Cardiac septum (tissue), 1 donor: ENCODE measurements around the gene SLC25A18. TPM values are rescaled to one million over a fixed set of nuclear protein-coding genes. Genes with fewer than 3 reads are reported as not detected.

Experiments used
- DNase-seq: peaks from one replicate; pipeline ENCODE4 v3.0.0-alpha.2; 2020; ENCODE audit warnings: low spot score
- intact Hi-C: fragments of 100-400 bp; cut with DNase I; formaldehyde crosslinking; loops from one replicate; pipeline ENCODE4 v1.14.0; 2022
- total RNA-seq: library from RNA; stranded (reverse); fragmentation: NEBNext Ultra II Directional; extraction: Animal tissue kit (Norgen Biotek cat#: 25700); gene quantifications from one replicate; pipeline ENCODE4 v1.2.1, GENCODE V29; 2021
- donor health status: DM: no; HTN: no; CAD: no.

Gene SLC25A18
- total RNA-seq, 1 donor from 2014 or later, result 0.11 TPM

DNA sequence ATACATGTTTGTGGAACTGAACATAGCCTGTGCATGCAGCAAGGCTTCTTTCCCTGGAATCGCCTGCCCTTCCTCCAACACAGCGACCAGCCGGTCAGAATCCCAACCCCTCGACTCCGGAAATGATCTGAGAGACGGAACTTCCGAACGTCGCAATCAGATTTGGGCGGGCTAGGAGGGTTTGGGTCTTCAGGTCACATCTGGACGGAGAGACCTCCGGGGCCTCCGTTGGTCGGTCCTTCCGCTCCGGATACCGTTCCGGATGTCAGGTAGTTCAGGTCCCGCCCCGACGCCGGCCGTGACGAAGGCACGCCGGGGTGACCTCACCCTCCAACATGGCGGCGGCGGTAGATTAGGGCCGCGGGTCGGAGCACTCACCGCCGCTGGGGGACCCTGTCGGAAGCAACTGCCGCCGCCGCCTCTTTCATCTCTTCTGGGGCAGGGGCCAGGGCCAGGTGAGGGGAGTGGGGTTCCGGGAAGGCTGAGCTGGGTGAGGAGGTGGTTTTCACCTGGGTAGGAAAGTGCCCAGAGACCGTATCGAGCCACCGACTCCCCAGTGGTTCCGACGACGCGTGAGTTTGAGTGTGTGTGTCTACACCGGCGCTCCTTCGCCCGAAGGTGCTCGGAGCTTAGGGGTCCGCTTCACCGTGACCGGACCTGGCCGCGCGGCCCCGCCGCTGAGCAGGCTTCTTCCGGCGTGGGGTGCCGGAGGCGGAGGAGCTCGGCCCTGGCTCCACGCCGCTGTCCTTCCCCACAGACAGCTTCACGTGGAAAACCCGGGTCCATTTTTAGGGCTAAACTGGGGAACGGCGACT is 75.3 kb downstream of the SLC25A18 start, which contains the start of gene BCL2L13:
TSS of gene BCL2L13 (plus strand) at position 326 of the 815 bp plus-strand sequence. CDS start 16,955 bp downstream, outside the sequence.
- intact Hi-C loops, result loop anchor here (1.0 to 2.0 kb wide), 2 partner anchors 10 to 76 kb away; partner anchors contain the start of genes ATP6V1E1 and SLC25A18
- DNase-seq, result peak; percentile 97

DNA sequence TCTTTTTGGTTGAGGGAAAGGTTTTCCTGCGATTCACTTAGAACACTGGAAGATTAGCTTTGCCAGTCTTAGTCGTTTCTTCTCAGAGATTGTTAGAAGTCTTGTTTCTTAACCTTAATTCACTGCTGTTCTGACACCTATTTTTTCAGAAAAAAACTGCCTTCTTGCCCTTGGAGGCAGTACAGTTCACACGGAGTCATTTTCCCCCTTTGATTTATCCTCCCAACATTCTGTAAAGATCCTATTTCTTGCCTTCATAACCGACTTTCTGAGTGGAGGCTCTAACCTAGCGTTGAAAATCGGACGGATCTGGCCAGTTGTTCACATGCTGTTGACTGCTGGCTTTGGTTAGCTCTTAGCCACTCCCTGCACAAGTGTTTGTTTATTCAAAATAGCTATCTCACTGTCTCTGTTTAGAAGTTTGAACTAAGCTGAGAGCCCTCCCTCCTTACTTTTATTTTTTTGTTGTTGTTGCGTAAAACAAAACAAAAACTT is 76.0 kb downstream of the SLC25A18 start:
- intact Hi-C loops, result loop anchor here (2.0 kb wide), 1 partner anchor 76 kb away; the partner anchor contains the start of gene SLC25A18
- DNase-seq, result no peak

Other genes with a start within 250 kb of the SLC25A18 start
- gene CECR2, start 194.0 kb upstream of the SLC25A18 start, total RNA-seq, result 4.9 TPM
- 174 TPM for gene ATP6V1E1, start 65.3 kb downstream of the SLC25A18 start, total RNA-seq
- 69.9 TPM for gene BCL2L13, start 75.3 kb downstream of the SLC25A18 start, total RNA-seq
- gene BID, start 211.0 kb downstream of the SLC25A18 start, total RNA-seq, result 7.9 TPM